ENCODE measurements around the gene ALKBH3. TPM values are rescaled to one million over a fixed set of nuclear protein-coding genes. Genes with fewer than 3 reads are reported as not detected.

Gene ALKBH3
- total RNA-seq, 1 experiment from 2014 or later: 18.8 TPM

- Histone ChIP-seq H3K18ac (ENCODE audit: insufficient read length, low read depth, low read length) (no peak overlapping the region), H2BK20ac (ENCODE audit: low read depth, low read length, poor library complexity, severe bottlenecking) (no peak overlapping the region), H3K23ac (ENCODE audit: insufficient read length, low read depth, low read length) (no peak overlapping the region), H3K23me2 (ENCODE audit: insufficient read length, low read depth, low read length, poor library complexity, severe bottlenecking) (peaks cover 13% of the 10 kb centered on the region), H2BK15ac (ENCODE audit: low read depth, low read length) (no peak overlapping the region), H3K14ac (ENCODE audit: insufficient read depth, low read length) (no peak overlapping the region; the same call in 1 of the 2 replicates), H3K9ac (ENCODE audit: extremely low read depth, insufficient read length, low read length) (no peak overlapping the region), H2AFZ (ENCODE audit: low read length) (no peak overlapping the region), H2BK5ac (ENCODE audit: insufficient read length, low read length) (no peak overlapping the region), H3K9me3 (ENCODE audit: control insufficient read depth, low read depth, low read length) (no peaks in the 10 kb centered on the region), H3K79me2 (ENCODE audit: insufficient read depth, low read length) (no peaks in the 10 kb centered on the region), H2AK5ac (ENCODE audit: insufficient read length, low read length) (no peak overlapping the region), H3K27me3 (ENCODE audit: insufficient read depth, low read length) (peaks cover 35% of the 10 kb centered on the region), H2BK120ac (ENCODE audit: low read depth, low read length, poor library complexity, severe bottlenecking) (no peak overlapping the region), H4K8ac (replicated peaks; ENCODE audit: insufficient read length, low read depth, low read length) (no peak overlapping the region), H3K4ac (ENCODE audit: low read depth, low read length) (no peak overlapping the region), H4K5ac (ENCODE audit: insufficient read length, low read depth, low read length) (no peak overlapping the region), H4K20me1 (ENCODE audit: control insufficient read depth, insufficient read depth, insufficient read length) (no peaks in the 10 kb centered on the region), H3K27ac (ENCODE audit: insufficient read length, low read depth, low read length) (no peak overlapping the region), H3K56ac (ENCODE audit: insufficient read length, low read depth, low read length) (no peak overlapping the region), H3K79me1 (ENCODE audit: insufficient read depth, low read depth, low read length, poor library complexity, severe bottlenecking) (no peaks in the 10 kb centered on the region), H3K4me1 (ENCODE audit: insufficient read depth, low read length) (no peaks in the 10 kb centered on the region), H4K91ac (ENCODE audit: insufficient read length, low read depth, low read length) (no peak overlapping the region), H3K4me2 (ENCODE audit: insufficient read depth, insufficient read length, low read length) (peak overlapping the region; percentile 79), H2BK12ac (ENCODE audit: insufficient read length, low read depth, low read length) (no peak overlapping the region), H3T11ph (ENCODE audit: low read length) (no peak overlapping the region)
- WGBS (ENCODE audit: extremely low coverage, insufficient read length, low lambda C conversion rate): no CpG with 5 or more reads among the region's 16 CpGs
- peaks cover 68% of the 10 kb centered on the region for H3K27me3 Mint-ChIP-seq (ENCODE audit: low read depth)
- H3K36me3 Mint-ChIP-seq (ENCODE audit: insufficient read depth in 1 of 3, low read depth in 3 of 3): peaks cover 0 to 3% (median 0%) of the 10 kb centered on the region in 3 experiments; a peak in 2 of 7 replicates
- peaks cover 30 to 41% of the 10 kb centered on the region in 2 experiments for H3K4me1 Mint-ChIP-seq
- no peak overlapping the region for H3K27ac Mint-ChIP-seq
- peaks cover 0 to 3% of the 10 kb centered on the region in 2 experiments; a peak in 3 of 5 replicates for H3K9me3 Mint-ChIP-seq
- peak; percentile 94 for TF ChIP-seq CTCF (conservative IDR thresholded peaks at IDR 0.05)
- DNase-seq: peak; percentile 81
- H3K4me3 Mint-ChIP-seq: peak overlapping the region; percentile 74 to 92
Measured at GRCh38 chr11:43944761-43945311, 64.2 kb downstream of the ALKBH3 start.

All from H9 (cell line).